HL-60 (cell line): ENCODE data around the gene VNN1.

Source experiments
- DNase-seq, 2 experiments: peaks; one replicate each; pipeline ENCODE4 v3.0.0-alpha.2; 2010 to 2020; ENCODE audit warnings: low read depth in 1 of 2, low spot score in 1 of 2
- H3K27ac ChIP-seq: fragments of 250-450 bp; sonication (Bioruptor Pico); replicated peaks from 2 replicates; pipeline ENCODE4 v1.5.1; 2020; ENCODE audit warnings: mild to moderate bottlenecking, moderate library complexity
- H3K27me3 ChIP-seq: fragments of 250-450 bp; sonication (Bioruptor Pico); 2 replicates; pipeline ENCODE4 v1.5.1; 2021; ENCODE audit warnings: mild to moderate bottlenecking, moderate library complexity; ENCODE audit not compliant: insufficient read depth, poor library complexity, severe bottlenecking
- H3K4me3 ChIP-seq: replicated peaks from 2 replicates; pipeline ENCODE4 v1.5.1; 2011; ENCODE audit warnings: mild to moderate bottlenecking, control low read depth, low read length; ENCODE audit not compliant: insufficient read depth
- GABPA ChIP-seq: IDR thresholded peaks from 2 replicates; pipeline ENCODE4 v1.6.1; 2012; ENCODE audit warnings: low read depth
- POLR2AphosphoS5 ChIP-seq: IDR thresholded peaks from 2 replicates; pipeline ENCODE4 v1.6.1; 2012; ENCODE audit warnings: low read depth
- SPI1 ChIP-seq: IDR thresholded peaks from 2 replicates; pipeline ENCODE4 v1.6.1; 2012; ENCODE audit warnings: low read depth, mild to moderate bottlenecking, borderline replicate concordance
- TF ChIP-seq, protein P1 (sequence below): IDR thresholded peaks from one replicate; pipeline ENCODE4 v1.5.1; 2011; ENCODE audit warnings: low read length, control low read depth, inconsistent platforms; ENCODE audit not compliant: insufficient read depth
- TF ChIP-seq, protein P2 (sequence below): IDR thresholded peaks from 2 replicates; pipeline ENCODE4 v1.6.1; 2012; ENCODE audit warnings: low read depth; ENCODE audit not compliant: insufficient replicate concordance

The VNN1 gene

DNA sequence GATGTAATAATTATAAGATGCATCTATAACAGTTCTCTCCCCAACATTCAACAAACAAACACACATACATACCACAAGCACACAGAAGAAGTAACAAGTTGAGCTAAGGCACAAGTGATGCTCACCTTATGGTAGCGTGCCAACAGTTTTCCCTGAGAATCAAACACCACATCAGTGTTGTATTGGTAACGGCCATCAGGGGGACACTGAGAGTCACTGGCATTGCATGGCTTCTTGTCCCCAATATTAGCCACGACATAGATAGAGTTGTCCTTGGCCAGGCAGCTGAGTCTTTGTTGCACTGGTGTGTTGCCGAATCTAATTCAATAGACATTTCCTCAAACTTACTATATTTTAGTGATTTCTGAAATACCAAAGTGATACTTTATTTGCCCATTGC lies 14.8 kb upstream of the VNN1 start:
- TF ChIP-seq POLR2AphosphoS5 (no peak), GABPA (no peak), SPI1 (no peak)
- TF ChIP-seq, protein P1, sequence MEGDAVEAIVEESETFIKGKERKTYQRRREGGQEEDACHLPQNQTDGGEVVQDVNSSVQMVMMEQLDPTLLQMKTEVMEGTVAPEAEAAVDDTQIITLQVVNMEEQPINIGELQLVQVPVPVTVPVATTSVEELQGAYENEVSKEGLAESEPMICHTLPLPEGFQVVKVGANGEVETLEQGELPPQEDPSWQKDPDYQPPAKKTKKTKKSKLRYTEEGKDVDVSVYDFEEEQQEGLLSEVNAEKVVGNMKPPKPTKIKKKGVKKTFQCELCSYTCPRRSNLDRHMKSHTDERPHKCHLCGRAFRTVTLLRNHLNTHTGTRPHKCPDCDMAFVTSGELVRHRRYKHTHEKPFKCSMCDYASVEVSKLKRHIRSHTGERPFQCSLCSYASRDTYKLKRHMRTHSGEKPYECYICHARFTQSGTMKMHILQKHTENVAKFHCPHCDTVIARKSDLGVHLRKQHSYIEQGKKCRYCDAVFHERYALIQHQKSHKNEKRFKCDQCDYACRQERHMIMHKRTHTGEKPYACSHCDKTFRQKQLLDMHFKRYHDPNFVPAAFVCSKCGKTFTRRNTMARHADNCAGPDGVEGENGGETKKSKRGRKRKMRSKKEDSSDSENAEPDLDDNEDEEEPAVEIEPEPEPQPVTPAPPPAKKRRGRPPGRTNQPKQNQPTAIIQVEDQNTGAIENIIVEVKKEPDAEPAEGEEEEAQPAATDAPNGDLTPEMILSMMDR: no peak
- TF ChIP-seq, protein P2, sequence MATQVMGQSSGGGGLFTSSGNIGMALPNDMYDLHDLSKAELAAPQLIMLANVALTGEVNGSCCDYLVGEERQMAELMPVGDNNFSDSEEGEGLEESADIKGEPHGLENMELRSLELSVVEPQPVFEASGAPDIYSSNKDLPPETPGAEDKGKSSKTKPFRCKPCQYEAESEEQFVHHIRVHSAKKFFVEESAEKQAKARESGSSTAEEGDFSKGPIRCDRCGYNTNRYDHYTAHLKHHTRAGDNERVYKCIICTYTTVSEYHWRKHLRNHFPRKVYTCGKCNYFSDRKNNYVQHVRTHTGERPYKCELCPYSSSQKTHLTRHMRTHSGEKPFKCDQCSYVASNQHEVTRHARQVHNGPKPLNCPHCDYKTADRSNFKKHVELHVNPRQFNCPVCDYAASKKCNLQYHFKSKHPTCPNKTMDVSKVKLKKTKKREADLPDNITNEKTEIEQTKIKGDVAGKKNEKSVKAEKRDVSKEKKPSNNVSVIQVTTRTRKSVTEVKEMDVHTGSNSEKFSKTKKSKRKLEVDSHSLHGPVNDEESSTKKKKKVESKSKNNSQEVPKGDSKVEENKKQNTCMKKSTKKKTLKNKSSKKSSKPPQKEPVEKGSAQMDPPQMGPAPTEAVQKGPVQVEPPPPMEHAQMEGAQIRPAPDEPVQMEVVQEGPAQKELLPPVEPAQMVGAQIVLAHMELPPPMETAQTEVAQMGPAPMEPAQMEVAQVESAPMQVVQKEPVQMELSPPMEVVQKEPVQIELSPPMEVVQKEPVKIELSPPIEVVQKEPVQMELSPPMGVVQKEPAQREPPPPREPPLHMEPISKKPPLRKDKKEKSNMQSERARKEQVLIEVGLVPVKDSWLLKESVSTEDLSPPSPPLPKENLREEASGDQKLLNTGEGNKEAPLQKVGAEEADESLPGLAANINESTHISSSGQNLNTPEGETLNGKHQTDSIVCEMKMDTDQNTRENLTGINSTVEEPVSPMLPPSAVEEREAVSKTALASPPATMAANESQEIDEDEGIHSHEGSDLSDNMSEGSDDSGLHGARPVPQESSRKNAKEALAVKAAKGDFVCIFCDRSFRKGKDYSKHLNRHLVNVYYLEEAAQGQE: no peak
- peaks cover 2% of the 10 kb centered on the region for H3K27me3 ChIP-seq
- no peak overlapping the region for H3K27ac ChIP-seq
- no peak overlapping the region for H3K4me3 ChIP-seq
- DNase-seq: no peak

DNA sequence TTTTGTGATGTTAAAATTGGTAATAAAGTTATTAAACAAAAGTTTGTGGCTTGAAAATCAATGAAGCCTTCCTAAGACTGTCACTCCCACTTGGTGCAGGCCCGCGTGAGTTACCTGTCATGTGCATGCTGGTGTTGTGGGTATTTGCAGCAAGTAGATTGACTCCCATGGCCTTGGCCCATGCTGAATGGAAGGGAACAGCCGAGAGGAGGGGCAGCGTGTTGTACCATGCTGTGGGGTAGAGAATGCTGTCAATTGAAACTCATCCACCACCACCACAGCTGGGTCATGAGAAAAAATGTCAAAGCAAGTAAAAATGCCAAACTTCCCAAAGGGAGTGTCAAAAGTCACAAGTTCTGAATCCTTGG lies 12.7 kb upstream of the VNN1 start:
- Histone ChIP-seq H3K4me3 (no peak overlapping the region), H3K27ac (no peak overlapping the region), H3K27me3 (peaks cover 2% of the 10 kb centered on the region)
- no peak for TF ChIP-seq GABPA
- no peak for DNase-seq

DNA sequence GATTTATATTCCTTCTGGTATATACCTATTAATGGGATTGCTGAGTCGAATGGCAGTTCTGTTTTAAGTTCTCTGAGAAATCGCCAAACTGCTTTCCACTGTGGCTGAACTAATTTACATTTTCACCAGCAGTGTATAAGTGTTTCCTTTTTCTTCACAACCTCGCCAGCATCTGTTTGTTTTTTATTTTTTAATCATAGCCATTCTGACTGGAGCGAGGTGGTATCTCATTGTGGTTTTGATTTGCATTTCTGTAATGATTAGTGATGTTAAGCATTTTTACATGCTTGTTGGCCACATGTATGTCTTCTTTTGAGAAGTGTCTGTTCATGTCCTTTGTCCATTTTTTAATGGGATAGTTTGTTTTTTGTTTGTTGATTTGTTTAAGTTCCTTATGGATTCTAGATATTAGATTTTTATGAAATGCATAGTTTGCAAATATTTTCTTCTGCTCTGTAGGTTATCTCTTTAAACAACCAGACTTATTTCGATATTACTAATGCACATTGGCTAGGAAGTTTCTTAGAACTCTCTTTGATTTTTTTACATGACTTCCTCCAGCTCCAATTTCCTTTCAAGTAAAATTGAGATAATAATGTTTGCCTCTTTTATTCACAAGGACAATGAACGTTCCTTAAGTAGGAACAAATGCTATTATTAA lies 12.2 kb upstream of the VNN1 start:
- Histone ChIP-seq H3K27me3 (peaks cover 2% of the 10 kb centered on the region), H3K4me3 (no peak overlapping the region), H3K27ac (no peak overlapping the region)
- DNase-seq: no peak
- no peak for TF ChIP-seq POLR2AphosphoS5
- no peak for TF ChIP-seq GABPA
- TF ChIP-seq, protein P1: no peak
- no peak for TF ChIP-seq SPI1
- TF ChIP-seq, protein P2: no peak

DNA sequence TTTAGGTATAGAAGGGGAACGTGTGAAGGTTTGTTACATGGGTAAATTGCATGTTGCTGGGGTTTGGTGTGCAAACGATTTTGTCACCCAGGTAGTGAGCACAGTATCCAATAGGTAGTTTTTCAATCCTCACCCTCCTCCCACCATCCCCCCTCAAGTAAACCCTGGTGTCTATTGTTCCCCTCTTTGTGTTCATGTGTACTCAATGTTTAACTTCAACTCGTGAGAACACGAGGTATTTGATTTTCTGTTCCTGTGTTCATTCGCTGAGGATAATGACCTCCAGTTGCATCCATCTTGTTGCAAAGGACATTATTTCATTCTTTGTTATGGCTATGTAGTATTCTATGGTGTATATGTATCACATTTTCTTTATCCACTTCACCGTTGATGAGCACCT lies 11.6 kb upstream of the VNN1 start:
- H3K4me3 ChIP-seq: no peak overlapping the region
- DNase-seq: no peak
- TF ChIP-seq, protein P1: no peak
- TF ChIP-seq SPI1 (no peak), POLR2AphosphoS5 (no peak), GABPA (no peak)
- TF ChIP-seq, protein P2: no peak
- no peak overlapping the region for H3K27ac ChIP-seq
- peaks cover 2% of the 10 kb centered on the region for H3K27me3 ChIP-seq
